ENCODE results near the gene C3orf20.

C3orf20 gene

GRCh38 chr3:14772533-14773138 is 97.7 kb downstream of the C3orf20 start:
- TF ChIP-seq CTCF (IDR thresholded peaks at IDR 0.05; ENCODE audit: low read length) (no peak), EZH2 (IDR thresholded peaks at IDR 0.05; ENCODE audit: borderline replicate concordance, low read length) (no peak)
- Histone ChIP-seq H3K4me1 (ENCODE audit: insufficient read depth, low read length, severe bottlenecking) (peaks cover 67% of the 10 kb centered on the region), H3K4me2 (ENCODE audit: low read length) (no peak overlapping the region), H3K9ac (ENCODE audit: low read length) (no peak overlapping the region), H3K36me3 (ENCODE audit: insufficient read depth, low read length) (no peaks in the 10 kb centered on the region), H3K79me2 (ENCODE audit: insufficient read depth, low read length) (no peaks in the 10 kb centered on the region), H3K27ac (ENCODE audit: low read depth, low read length, poor library complexity, severe bottlenecking) (peak overlapping the region; percentile 62), H2AFZ (ENCODE audit: low read length) (no peak overlapping the region), H3F3A (ENCODE audit: insufficient read depth, low read length) (no peaks in the 10 kb centered on the region), H3K9me2 (ENCODE audit: low read depth, low read length) (no peaks in the 10 kb centered on the region), H3K27me3 (ENCODE audit: insufficient read depth, low read length) (no peaks in the 10 kb centered on the region), H3K4me3 (ENCODE audit: low read depth, low read length, poor library complexity, severe bottlenecking) (no peak overlapping the region), H4K20me1 (ENCODE audit: insufficient read depth, low read length) (no peaks in the 10 kb centered on the region), H3K9me3 (ENCODE audit: low read length) (no peaks in the 10 kb centered on the region)

GRCh38 chr3:14773281-14773680 is 98.3 kb downstream of the C3orf20 start:
- Histone ChIP-seq H3F3A (ENCODE audit: insufficient read depth, low read length) (no peaks in the 10 kb centered on the region), H3K27ac (ENCODE audit: low read depth, low read length, poor library complexity, severe bottlenecking) (peak overlapping the region; percentile 62), H3K4me1 (ENCODE audit: insufficient read depth, low read length, severe bottlenecking) (peaks cover 60% of the 10 kb centered on the region), H3K9me3 (ENCODE audit: low read length) (no peaks in the 10 kb centered on the region), H3K9ac (ENCODE audit: low read length) (no peak overlapping the region; the same call in 1 of the 2 replicates), H3K4me3 (ENCODE audit: low read depth, low read length, poor library complexity, severe bottlenecking) (no peak overlapping the region), H2AFZ (ENCODE audit: low read length) (no peak overlapping the region), H3K9me2 (ENCODE audit: low read depth, low read length) (no peaks in the 10 kb centered on the region), H3K27me3 (ENCODE audit: insufficient read depth, low read length) (no peaks in the 10 kb centered on the region), H3K36me3 (ENCODE audit: insufficient read depth, low read length) (no peaks in the 10 kb centered on the region), H3K4me2 (ENCODE audit: low read length) (no peak overlapping the region), H3K79me2 (ENCODE audit: insufficient read depth, low read length) (no peaks in the 10 kb centered on the region), H4K20me1 (ENCODE audit: insufficient read depth, low read length) (no peaks in the 10 kb centered on the region)
- no peak for TF ChIP-seq CTCF (IDR thresholded peaks at IDR 0.05; ENCODE audit: low read length)
- no peak for TF ChIP-seq EZH2 (IDR thresholded peaks at IDR 0.05; ENCODE audit: borderline replicate concordance, low read length)

- Histone ChIP-seq H3K9me3 (ENCODE audit: low read length) (0 out of 2 replicates have a peak, but pooled peaks cover 2% of the 10 kb centered on the region), H4K20me1 (ENCODE audit: insufficient read depth, low read length) (no peaks in the 10 kb centered on the region), H3K36me3 (ENCODE audit: insufficient read depth, low read length) (no peaks in the 10 kb centered on the region), H3K79me2 (ENCODE audit: insufficient read depth, low read length) (no peaks in the 10 kb centered on the region), H3K9ac (ENCODE audit: low read length) (no peak overlapping the region; the same call in 1 of the 2 replicates), H2AFZ (ENCODE audit: low read length) (no peak overlapping the region), H3K4me2 (ENCODE audit: low read length) (no peak overlapping the region), H3K4me3 (ENCODE audit: low read depth, low read length, poor library complexity, severe bottlenecking) (no peak overlapping the region), H3K9me2 (ENCODE audit: low read depth, low read length) (no peaks in the 10 kb centered on the region), H3K27ac (ENCODE audit: low read depth, low read length, poor library complexity, severe bottlenecking) (peak overlapping the region; percentile 62), H3F3A (ENCODE audit: insufficient read depth, low read length) (no peaks in the 10 kb centered on the region), H3K27me3 (ENCODE audit: insufficient read depth, low read length) (no peaks in the 10 kb centered on the region), H3K4me1 (ENCODE audit: insufficient read depth, low read length, severe bottlenecking) (peaks cover 56% of the 10 kb centered on the region)
- TF ChIP-seq EZH2 (IDR thresholded peaks at IDR 0.05; ENCODE audit: borderline replicate concordance, low read length) (no peak), CTCF (IDR thresholded peaks at IDR 0.05; ENCODE audit: low read length) (no peak)
Observed at GRCh38 chr3:14773691-14774128, 98.8 kb downstream of the C3orf20 start.

Measured in OCI-LY1 (cell line).